Measurements from ENCODE around the gene CENPA. TPM values are rescaled to one million over a fixed set of nuclear protein-coding genes. Genes with fewer than 3 reads are reported as not detected.
"Not testable (repeated sequence)": the region's sequence is repeated elsewhere in the genome, so short reads cannot be mapped to it uniquely, and the experiment has no call there.

CENPA gene
- polyA plus RNA-seq, 2 of the 4 experiments (the other 2 are of a cell fraction), result 45.7 to 46.0 TPM

DNA sequence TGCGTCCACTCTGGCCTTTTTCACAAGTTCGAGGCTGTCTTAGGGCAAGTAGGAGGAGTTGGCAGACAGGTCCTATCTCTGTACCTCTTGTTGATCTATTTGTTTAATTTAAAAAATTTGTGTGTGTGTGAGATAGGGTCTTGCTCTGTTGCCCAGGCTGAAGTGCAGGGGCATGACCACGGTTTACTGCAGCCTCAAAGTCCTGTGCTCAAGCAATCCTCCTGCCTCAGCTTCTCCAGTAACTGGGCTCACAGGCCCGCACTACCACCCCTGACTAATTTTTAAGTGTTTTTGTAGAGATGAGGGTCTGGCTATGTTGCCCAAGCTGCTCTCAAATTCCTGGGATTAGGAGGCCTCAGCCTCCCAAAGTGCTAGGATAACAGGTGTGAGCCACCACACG, 26.0 kb upstream of the CENPA start (continued):
- TF ChIP-seq, protein P1, sequence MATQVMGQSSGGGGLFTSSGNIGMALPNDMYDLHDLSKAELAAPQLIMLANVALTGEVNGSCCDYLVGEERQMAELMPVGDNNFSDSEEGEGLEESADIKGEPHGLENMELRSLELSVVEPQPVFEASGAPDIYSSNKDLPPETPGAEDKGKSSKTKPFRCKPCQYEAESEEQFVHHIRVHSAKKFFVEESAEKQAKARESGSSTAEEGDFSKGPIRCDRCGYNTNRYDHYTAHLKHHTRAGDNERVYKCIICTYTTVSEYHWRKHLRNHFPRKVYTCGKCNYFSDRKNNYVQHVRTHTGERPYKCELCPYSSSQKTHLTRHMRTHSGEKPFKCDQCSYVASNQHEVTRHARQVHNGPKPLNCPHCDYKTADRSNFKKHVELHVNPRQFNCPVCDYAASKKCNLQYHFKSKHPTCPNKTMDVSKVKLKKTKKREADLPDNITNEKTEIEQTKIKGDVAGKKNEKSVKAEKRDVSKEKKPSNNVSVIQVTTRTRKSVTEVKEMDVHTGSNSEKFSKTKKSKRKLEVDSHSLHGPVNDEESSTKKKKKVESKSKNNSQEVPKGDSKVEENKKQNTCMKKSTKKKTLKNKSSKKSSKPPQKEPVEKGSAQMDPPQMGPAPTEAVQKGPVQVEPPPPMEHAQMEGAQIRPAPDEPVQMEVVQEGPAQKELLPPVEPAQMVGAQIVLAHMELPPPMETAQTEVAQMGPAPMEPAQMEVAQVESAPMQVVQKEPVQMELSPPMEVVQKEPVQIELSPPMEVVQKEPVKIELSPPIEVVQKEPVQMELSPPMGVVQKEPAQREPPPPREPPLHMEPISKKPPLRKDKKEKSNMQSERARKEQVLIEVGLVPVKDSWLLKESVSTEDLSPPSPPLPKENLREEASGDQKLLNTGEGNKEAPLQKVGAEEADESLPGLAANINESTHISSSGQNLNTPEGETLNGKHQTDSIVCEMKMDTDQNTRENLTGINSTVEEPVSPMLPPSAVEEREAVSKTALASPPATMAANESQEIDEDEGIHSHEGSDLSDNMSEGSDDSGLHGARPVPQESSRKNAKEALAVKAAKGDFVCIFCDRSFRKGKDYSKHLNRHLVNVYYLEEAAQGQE (IDR thresholded peaks at IDR 0.05), result no peak
- no peak for TF ChIP-seq ZSCAN20 (CRISPR knock-in tag; IDR thresholded peaks at IDR 0.05)
- no peak for TF ChIP-seq HOXB13 (CRISPR knock-in tag; IDR thresholded peaks at IDR 0.05; ENCODE audit: low read depth)
- TF ChIP-seq HDAC2 (IDR thresholded peaks at IDR 0.05), result no peak
- TF ChIP-seq, protein P2, sequence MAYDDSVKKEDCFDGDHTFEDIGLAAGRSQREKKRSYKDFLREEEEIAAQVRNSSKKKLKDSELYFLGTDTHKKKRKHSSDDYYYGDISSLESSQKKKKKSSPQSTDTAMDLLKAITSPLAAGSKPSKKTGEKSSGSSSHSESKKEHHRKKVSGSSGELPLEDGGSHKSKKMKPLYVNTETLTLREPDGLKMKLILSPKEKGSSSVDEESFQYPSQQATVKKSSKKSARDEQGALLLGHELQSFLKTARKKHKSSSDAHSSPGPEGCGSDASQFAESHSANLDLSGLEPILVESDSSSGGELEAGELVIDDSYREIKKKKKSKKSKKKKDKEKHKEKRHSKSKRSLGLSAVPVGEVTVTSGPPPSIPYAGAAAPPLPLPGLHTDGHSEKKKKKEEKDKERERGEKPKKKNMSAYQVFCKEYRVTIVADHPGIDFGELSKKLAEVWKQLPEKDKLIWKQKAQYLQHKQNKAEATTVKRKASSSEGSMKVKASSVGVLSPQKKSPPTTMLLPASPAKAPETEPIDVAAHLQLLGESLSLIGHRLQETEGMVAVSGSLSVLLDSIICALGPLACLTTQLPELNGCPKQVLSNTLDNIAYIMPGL (CRISPR knock-in tag; IDR thresholded peaks at IDR 0.05; ENCODE audit: borderline replicate concordance), result no peak

DNA sequence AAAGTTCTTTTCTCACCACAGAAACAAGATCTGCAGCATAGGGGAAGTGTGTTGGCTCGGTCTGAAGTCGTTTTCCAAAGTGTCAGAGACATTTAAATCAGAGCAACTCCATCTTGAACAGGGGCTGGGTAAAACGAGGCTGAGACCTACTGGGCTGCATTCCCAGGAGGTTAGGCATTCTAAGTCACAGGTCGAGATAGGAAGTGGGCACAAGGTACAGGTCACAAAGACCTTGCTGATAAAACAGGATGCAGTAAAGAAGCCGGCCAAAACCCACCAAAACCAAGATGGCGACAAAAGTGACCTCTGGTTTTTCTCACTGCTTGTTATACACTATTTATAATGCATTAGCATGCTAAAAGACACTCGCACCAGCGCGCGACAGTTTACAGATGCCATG, 24.9 kb upstream of the CENPA start:
- FAIRE-seq; POLR2A ChIA-PET; H3K4me2 ChIP-seq; DNase-seq (ENCODE audit: low read depth in 1 of 2, low spot score in 1 of 2); H3K4me3 ChIP-seq; ATAC-seq; H3K9me3 ChIP-seq: not testable (repeated sequence)
- Histone ChIP-seq H3K27ac (peak overlapping the region; percentile 40 to 97; a peak in 5 of 6 replicates), H3K4me1 (peaks cover 48% of the 10 kb centered on the region)
- 85% methylated on average over 10 of the region's 10 CpGs for WGBS (ENCODE audit: missing lambda C conversion rate)
- CTCF ChIA-PET, result interaction anchor here (1.2 to 2.8 kb wide), 3 partner anchors 8 to 156 kb away, joined by 3 to 12 read pairs (median 10); no protein-coding TSS in a partner anchor

DNA sequence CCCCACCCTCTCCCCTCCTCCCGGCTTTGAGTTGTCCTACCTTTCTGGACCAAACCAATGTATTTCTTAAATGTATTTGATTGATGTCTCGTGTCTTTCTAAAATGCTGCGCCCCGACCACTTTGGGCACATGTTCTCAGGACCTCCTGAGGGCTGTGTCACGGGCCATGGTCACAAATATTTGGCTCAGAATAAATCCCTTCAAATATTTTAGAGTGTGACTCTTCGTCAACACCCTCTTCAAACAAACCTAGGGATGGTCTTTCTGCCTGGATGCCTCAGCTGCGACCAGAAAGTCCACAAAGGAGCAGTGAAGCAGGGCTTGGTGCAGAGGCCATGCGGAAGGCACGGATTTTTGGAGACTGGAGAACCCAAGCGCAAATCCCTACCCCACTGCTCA, 22.8 kb upstream of the CENPA start:
- FAIRE-seq (no peak), ATAC-seq (no peak), DNase-seq (ENCODE audit: low read depth in 1 of 2, low spot score in 1 of 2) (no peak)
- no peak for TF ChIP-seq KDM1A (IDR thresholded peaks at IDR 0.05; ENCODE audit: low read depth)
- TF ChIP-seq HDAC2 (IDR thresholded peaks at IDR 0.05), result no peak
- TF ChIP-seq POLR2AphosphoS2 (conservative IDR thresholded peaks at IDR 0.05; ENCODE audit: low read length), result no peak
- no peak for TF ChIP-seq NPAS2 (CRISPR knock-in tag; IDR thresholded peaks at IDR 0.05; ENCODE audit: borderline replicate concordance)
- no peak for TF ChIP-seq CHD4 (IDR thresholded peaks at IDR 0.05; ENCODE audit: borderline replicate concordance)
- no peak for TF ChIP-seq HOXA7 (CRISPR knock-in tag; IDR thresholded peaks at IDR 0.05)
- TF ChIP-seq ESRRA (IDR thresholded peaks at IDR 0.05; ENCODE audit: borderline replicate concordance, low read length), result no peak
- TF ChIP-seq, protein P3, sequence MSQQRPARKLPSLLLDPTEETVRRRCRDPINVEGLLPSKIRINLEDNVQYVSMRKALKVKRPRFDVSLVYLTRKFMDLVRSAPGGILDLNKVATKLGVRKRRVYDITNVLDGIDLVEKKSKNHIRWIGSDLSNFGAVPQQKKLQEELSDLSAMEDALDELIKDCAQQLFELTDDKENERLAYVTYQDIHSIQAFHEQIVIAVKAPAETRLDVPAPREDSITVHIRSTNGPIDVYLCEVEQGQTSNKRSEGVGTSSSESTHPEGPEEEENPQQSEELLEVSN (IDR thresholded peaks at IDR 0.05; ENCODE audit: borderline replicate concordance, low read depth), result no peak
- TF ChIP-seq, protein P4, sequence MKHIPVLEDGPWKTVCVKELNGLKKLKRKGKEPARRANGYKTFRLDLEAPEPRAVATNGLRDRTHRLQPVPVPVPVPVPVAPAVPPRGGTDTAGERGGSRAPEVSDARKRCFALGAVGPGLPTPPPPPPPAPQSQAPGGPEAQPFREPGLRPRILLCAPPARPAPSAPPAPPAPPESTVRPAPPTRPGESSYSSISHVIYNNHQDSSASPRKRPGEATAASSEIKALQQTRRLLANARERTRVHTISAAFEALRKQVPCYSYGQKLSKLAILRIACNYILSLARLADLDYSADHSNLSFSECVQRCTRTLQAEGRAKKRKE (CRISPR knock-in tag; IDR thresholded peaks at IDR 0.05; ENCODE audit: low read depth), result no peak
- no peak for TF ChIP-seq RCOR1 (IDR thresholded peaks at IDR 0.05; ENCODE audit: low read depth, low read length)
- no peak for TF ChIP-seq HOXB5 (CRISPR knock-in tag; IDR thresholded peaks at IDR 0.05)
- no peak for TF ChIP-seq SMC3 (IDR thresholded peaks at IDR 0.05)
- TF ChIP-seq SREBF2 (IDR thresholded peaks at IDR 0.05), result no peak
- TF ChIP-seq KDM5A (IDR thresholded peaks at IDR 0.05), result no peak
- TF ChIP-seq FOSL2 (IDR thresholded peaks at IDR 0.05), result no peak
- no peak for TF ChIP-seq FOSL2 (CRISPR knock-in tag; IDR thresholded peaks at IDR 0.05)
- TF ChIP-seq CEBPB (IDR thresholded peaks at IDR 0.05), result no peak
- TF ChIP-seq GATA3 (IDR thresholded peaks at IDR 0.05; ENCODE audit: borderline replicate concordance), result no peak
- ChIA-PET POLR2A (interaction anchor here (0.9 to 1.5 kb wide), 2 partner anchors 19 to 23 kb away, joined by 5 to 14 read pairs; partner anchors contain the start of gene CENPA), CTCF (interaction anchor here (1.6 to 1.8 kb wide), 3 partner anchors 8 to 158 kb away, joined by 5 read pairs; no protein-coding TSS in a partner anchor)
- WGBS (ENCODE audit: missing lambda C conversion rate), result 88% methylated on average over 10 of the region's 10 CpGs
- peaks cover 51% of the 10 kb centered on the region for H3K4me1 ChIP-seq
- H3K9me3 ChIP-seq, result no peaks in the 10 kb centered on the region
- H3K4me2 ChIP-seq, result peak overlapping the region; percentile 93
- peak overlapping the region; percentile 95 to 96 for H3K27ac ChIP-seq
- H3K4me3 ChIP-seq, result no peak overlapping the region

All from A549 (cell line).